Aorta (tissue), 5 donors: ENCODE results near the gene FCGR2B. TPM values are rescaled to one million over a fixed set of nuclear protein-coding genes. Genes with fewer than 3 reads are reported as not detected.
"Not testable (repeated sequence)": the region's sequence is repeated elsewhere in the genome, so short reads cannot be mapped to it uniquely, and the experiment has no call there.

Experiments used
- ATAC-seq: fragments of 200-7000 bp; cut with Tn5 transposase; one replicate; pipeline ENCODE4 v1.9.1; 2022; ENCODE audit warnings: moderate library complexity; ENCODE audit not compliant: low FRiP score
- DNase-seq, 2 donors: peaks; one replicate each; pipeline ENCODE4 v3.0.0-alpha.2; 2020
- H3K27ac ChIP-seq, 2 donors: one replicate each; pipeline ENCODE4 v1.5.1; 2013; ENCODE audit warnings: low read length in 2 of 2, mild to moderate bottlenecking in 2 of 2, moderate library complexity in 2 of 2, control low read depth in 1 of 2, inconsistent platforms in 1 of 2, low read depth in 1 of 2
- H3K27me3 ChIP-seq, 2 donors: one replicate each; pipeline ENCODE4 v1.6.1; 2013; ENCODE audit warnings: control low read depth in 1 of 2, low read length in 1 of 2, mild to moderate bottlenecking in 1 of 2, moderate library complexity in 1 of 2; ENCODE audit not compliant: insufficient read depth in 2 of 2, control insufficient read depth in 1 of 2
- H3K36me3 ChIP-seq, 2 donors: one replicate each; pipeline ENCODE4 v1.6.1; 2013; ENCODE audit warnings: control low read depth in 1 of 2, low read length in 1 of 2, mild to moderate bottlenecking in 1 of 2; ENCODE audit not compliant: insufficient read depth in 2 of 2, control insufficient read depth in 1 of 2
- H3K4me1 ChIP-seq, 2 donors: one replicate each; pipeline ENCODE4 v1.6.1; 2013; ENCODE audit warnings: low read length in 2 of 2, control low read depth in 1 of 2, mild to moderate bottlenecking in 1 of 2, moderate library complexity in 1 of 2; ENCODE audit not compliant: insufficient read depth in 2 of 2, control insufficient read depth in 1 of 2
- H3K4me3 ChIP-seq, 2 donors: one replicate each; pipeline ENCODE4 v1.5.1; 2013; ENCODE audit warnings: low read length in 2 of 2, control low read depth in 1 of 2, mild to moderate bottlenecking in 1 of 2
- H3K9me3 ChIP-seq: one replicate; pipeline ENCODE4 v1.6.1; 2013; ENCODE audit warnings: mild to moderate bottlenecking, low read length; ENCODE audit not compliant: control insufficient read depth
- WGBS, 2 donors: extraction: QIAGEN DNeasy Blood & Tissue Kit; methylation state at CpG; one replicate each; pipeline ENCODE4 v1.1.7; 2013; 5-methylcytosine and 5-hydroxymethylcytosine counted together
- intact Hi-C, 2 donors: fragments of 100-400 bp; cut with DNase I; formaldehyde crosslinking; loops; one replicate each; pipeline versions ENCODE4 v1.14.2 to v1.15.0; 2022
- polyA plus RNA-seq, 2 donors: library from polyadenylated mRNA; stranded (reverse); fragments of 200-250 nt; gene quantifications; one replicate each; pipeline ENCODE4 v1.2.3, GENCODE V29; 2013
- total RNA-seq, 2 donors: library from RNA; stranded (reverse); fragmentation: NEBNext Ultra II Directional; extraction: Animal tissue kit (Norgen Biotek cat#: 25700); gene quantifications; one replicate each; pipeline ENCODE4 v1.2.1, GENCODE V29; 2021
- donor health status: healthy with polysubstance abuse.
- donor health status: Bipolar disorder and iron deficiency.
- donor health status: DM: no; HTN: no; CAD: no.
- donor health status: DM: no; HTN: no; CAD: no.
- donor health status: DM: yes; HTN: yes; CAD: no.

FCGR2B gene
- total and polyA plus RNA-seq, 4 donors: 3.2 to 68.6 (median 11.1) TPM

DNA sequence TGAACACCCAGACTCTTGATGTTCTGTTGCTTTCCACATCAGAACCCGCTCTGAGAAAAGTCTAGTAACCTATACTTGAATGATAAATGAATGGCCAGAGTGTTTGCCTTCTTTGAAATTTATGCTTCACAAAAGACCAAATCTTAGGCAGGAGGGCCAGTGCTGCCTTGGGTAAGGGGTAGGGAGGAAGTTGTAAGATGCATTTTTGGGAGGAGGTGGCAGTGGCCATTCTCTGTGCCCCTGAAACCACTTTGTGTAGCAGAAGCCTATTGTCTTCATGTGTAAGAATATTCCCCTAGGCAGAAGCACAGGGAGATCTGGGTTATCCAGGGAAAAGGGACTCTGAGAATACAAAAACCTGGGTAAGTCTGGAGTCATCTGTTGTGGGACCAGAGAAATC, 626 bp downstream of the FCGR2B start:
- H3K4me3 ChIP-seq, DNase-seq, H3K27me3 ChIP-seq, H3K4me1 ChIP-seq, H3K27ac ChIP-seq, H3K9me3 ChIP-seq, ATAC-seq, H3K36me3 ChIP-seq, intact Hi-C loops: not testable (repeated sequence)
- WGBS, 2 donors: no CpG with 5 or more reads among the region's 1 CpG

DNA sequence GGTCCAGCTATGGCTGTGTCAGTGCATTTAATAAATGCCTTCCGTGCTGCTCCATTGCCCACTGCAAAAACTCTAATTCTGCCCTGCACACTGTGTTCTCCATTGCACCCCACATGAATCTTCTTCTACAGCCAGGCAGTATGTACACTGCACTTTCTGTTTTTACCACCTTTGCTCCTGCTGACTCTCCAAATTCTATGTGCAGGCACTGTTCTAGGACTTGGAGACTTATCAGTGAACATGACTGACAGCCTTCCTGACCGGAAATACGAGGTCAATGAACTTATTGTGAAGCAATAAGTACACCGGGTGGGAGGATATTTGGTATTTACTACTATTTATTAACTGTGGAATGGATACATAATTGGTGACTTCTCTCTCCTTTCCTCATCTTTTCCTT, 1.7 kb downstream of the FCGR2B start:
- H3K4me3 ChIP-seq, H3K9me3 ChIP-seq, intact Hi-C loops, H3K36me3 ChIP-seq, H3K27me3 ChIP-seq, H3K4me1 ChIP-seq, ATAC-seq, DNase-seq, H3K27ac ChIP-seq: not testable (repeated sequence)
- no CpG with 5 or more reads among the region's 4 CpGs for WGBS, 2 donors

DNA sequence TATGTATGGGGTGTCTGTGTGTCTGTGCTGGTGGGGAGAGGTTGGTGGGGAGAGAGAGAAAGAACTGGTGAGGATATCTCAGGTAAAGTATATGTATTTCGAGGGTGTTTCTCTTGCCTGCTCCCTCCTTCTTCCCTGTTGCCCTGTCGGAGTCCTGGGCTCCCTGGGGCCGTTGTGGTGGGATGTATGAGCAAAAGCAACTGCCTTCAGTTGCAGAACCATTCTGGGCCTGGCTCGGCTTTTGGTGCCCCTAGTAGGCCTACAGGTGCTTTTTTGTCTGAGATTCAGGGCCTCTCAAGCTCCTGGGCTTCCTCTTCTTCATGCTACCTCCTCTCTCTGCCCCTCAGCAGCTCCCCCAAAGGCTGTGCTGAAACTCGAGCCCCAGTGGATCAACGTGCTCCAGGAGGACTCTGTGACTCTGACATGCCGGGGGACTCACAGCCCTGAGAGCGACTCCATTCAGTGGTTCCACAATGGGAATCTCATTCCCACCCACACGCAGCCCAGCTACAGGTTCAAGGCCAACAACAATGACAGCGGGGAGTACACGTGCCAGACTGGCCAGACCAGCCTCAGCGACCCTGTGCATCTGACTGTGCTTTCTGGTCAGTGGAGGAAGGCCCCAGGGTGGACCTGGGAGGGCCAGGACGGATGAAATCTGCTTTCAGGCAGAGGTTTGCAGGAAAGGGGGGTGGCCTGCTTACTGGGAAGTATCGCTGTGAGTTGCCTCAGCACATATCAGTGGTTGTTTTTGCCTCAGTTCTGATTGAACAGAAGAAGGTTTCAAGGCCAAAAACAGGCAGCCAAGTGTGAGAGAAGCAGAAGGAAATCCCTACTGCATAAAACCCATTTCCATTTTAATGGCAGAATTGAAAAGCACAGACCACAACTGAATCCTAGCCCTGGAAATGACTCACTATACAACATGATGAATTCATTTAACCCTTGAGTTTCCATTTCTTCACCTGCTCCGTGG, 8.4 kb downstream of the FCGR2B start:
- H3K27me3 ChIP-seq, DNase-seq, H3K4me1 ChIP-seq, intact Hi-C loops, H3K9me3 ChIP-seq, H3K27ac ChIP-seq, H3K4me3 ChIP-seq, H3K36me3 ChIP-seq: not testable (repeated sequence)
- 62 to 67% methylated on average over 10 to 12 of the region's 15 CpGs for WGBS, 2 donors
- ATAC-seq: peak; percentile 42

DNA sequence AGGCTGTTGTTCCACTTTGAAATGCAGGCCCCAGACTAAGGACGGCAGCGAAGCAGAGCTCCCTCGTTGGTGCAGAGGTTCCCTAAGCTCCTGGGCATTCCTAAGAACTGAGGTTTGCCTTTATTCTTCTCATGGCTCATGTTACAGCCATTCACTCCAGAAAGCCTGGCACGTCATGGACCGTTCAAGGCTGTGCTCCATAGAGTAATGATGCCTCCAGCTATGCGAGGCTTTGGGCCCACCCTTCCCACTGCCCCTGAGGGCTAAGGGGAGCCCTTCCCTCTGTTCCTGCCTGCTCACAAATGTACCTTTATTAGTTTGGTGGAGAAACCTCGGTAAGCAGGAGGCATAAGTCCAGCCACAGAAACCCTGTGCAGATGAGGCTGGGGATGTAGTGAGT, 10.5 kb downstream of the FCGR2B start:
- H3K27me3 ChIP-seq, H3K9me3 ChIP-seq, H3K27ac ChIP-seq, intact Hi-C loops, H3K36me3 ChIP-seq, ATAC-seq, H3K4me1 ChIP-seq, H3K4me3 ChIP-seq, DNase-seq: not testable (repeated sequence)
- WGBS, 2 donors: 61 to 76% methylated on average over 5 to 7 of the region's 7 CpGs

DNA sequence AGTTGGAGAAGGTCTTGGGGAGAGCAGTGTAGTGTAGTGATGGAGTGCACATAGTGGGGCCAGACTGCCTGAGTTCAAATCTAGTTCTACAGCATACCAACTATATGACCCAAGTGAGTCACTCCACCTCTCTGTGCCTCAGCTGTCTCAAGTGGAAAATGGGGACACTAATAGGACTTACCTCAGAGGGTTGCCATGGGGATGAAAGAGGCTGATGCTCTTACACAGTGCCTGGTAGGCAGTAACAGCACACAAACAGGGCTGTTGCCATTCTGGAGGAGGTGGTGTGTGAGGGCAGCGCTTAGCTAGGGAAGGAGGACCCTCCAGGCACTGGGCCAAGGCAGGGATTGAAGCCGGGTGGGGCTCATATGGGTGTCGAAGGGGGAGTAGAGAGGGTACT, 11.5 kb downstream of the FCGR2B start:
- ATAC-seq, intact Hi-C loops, H3K4me3 ChIP-seq, H3K36me3 ChIP-seq, DNase-seq, H3K9me3 ChIP-seq, H3K4me1 ChIP-seq, H3K27me3 ChIP-seq, H3K27ac ChIP-seq: not testable (repeated sequence)
- 78 to 79% methylated on average over 2 of the region's 3 CpGs for WGBS, 2 donors

DNA sequence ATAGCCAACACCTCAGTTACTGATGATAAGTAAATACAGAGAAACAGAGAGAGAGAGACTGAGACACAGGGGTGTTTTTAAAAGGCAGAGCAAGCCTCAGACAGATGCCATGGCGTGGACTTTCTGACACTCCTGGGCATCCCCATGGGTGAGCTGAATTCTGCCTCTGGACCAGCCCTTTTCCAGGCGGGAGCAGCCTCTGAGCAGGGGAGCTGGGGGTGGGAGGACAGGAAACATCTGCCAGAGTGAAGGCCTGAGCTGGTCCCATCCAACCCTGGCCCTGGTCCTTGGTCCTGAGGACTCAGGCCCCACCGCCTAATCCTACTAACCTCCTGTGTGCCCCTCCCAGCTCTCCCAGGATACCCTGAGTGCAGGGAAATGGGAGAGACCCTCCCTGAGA, 12.0 kb downstream of the FCGR2B start:
- WGBS, 2 donors: 90 to 94% methylated on average over 3 of the region's 3 CpGs
- H3K4me3 ChIP-seq, intact Hi-C loops, H3K27ac ChIP-seq, H3K27me3 ChIP-seq, H3K36me3 ChIP-seq, H3K9me3 ChIP-seq, DNase-seq, ATAC-seq, H3K4me1 ChIP-seq: not testable (repeated sequence)

DNA sequence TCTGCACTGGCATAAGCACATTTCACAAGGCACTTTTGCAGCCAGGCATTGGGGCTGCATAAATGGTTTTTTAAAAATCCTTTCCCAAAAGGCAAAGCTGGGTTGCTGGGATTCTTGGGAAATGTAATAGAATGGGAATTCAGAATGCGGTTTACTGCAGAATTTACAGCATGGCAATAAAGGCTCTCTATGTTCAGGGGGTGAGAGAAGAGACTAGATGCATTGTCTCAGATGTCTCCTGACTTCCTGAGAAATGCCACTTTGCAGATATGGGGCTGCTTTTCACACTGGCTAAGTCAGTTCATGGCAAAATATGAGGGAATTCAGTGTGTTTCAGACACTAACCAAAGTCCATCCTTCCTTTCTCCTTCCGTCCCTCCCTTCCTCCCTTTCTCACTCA, 13.5 kb downstream of the FCGR2B start:
- H3K4me1 ChIP-seq: no peaks in the 10 kb centered on the region
- no peak overlapping the region for H3K4me3 ChIP-seq
- no peaks in the 10 kb centered on the region for H3K36me3 ChIP-seq
- intact Hi-C loops: no loop called here
- no peaks in the 10 kb centered on the region for H3K9me3 ChIP-seq
- ATAC-seq (no peak), DNase-seq (no peak)
- H3K27ac ChIP-seq: no peak overlapping the region
- WGBS, 2 donors: 84 to 92% methylated on average over 2 of the region's 2 CpGs
- no peaks in the 10 kb centered on the region for H3K27me3 ChIP-seq

DNA sequence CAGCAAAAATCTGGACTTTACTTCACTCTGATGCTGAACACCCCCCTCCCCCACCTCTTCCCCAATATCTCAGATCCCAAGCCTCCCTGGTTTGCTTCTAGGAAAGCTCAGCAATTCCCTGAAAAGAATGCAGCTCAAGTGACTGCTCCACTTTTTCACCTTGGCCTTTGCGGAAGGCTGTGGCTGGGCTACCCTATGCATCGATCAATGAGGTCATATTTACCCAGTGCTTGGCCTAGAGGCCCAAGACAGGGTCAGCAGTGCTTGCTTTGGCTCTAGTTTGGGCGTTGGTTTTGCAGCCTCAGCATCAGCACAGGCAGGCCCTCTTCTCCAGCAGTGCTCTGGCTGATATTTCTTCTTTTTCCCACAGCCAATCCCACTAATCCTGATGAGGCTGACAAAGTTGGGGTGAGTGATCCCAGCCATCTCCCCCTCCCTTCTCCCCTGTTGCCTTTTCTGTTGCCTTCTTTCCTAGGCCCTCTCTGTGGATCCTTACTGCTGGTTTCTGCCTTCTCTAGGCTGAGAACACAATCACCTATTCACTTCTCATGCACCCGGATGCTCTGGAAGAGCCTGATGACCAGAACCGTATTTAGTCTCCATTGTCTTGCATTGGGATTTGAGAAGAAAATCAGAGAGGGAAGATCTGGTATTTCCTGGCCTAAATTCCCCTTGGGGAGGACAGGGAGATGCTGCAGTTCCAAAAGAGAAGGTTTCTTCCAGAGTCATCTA, 14.2 kb downstream of the FCGR2B start:
- no peak overlapping the region for H3K4me3 ChIP-seq
- no peak overlapping the region for H3K27ac ChIP-seq
- no peaks in the 10 kb centered on the region for H3K4me1 ChIP-seq
- 58 to 69% methylated on average over 5 of the region's 5 CpGs for WGBS, 2 donors
- ATAC-seq: no peak
- intact Hi-C loops: no loop called here
- DNase-seq: no peak
- H3K36me3 ChIP-seq: no peaks in the 10 kb centered on the region
- no peaks in the 10 kb centered on the region for H3K9me3 ChIP-seq
- H3K27me3 ChIP-seq: no peaks in the 10 kb centered on the region
